H1 (cell line): ENCODE measurements around the gene TOMM34. TPM values are rescaled to one million over a fixed set of nuclear protein-coding genes. Genes with fewer than 3 reads are reported as not detected.

ENCODE experiments used
- CTCF ChIA-PET: fragments of 300-600 bp; sonication (Branson Sonifier 250); formaldehyde crosslinking; loops from one replicate; lab custom pipeline; 2021; ENCODE audit not compliant: partially characterized antibody; lab: Charles Lee
- POLR2A ChIA-PET: fragments of 300-600 bp; sonication (Branson Sonifier 250); formaldehyde crosslinking; loops from one replicate; lab custom pipeline; 2021; ENCODE audit warnings: inconsistent platforms; ENCODE audit not compliant: partially characterized antibody; lab: Charles Lee
- DNase-seq, 2 experiments: peaks; one replicate each; pipeline versions ENCODE4 v3.0.0 to v3.0.0-alpha.2; 2010 to 2022; ENCODE audit warnings: low spot score in 2 of 2, low read depth in 1 of 2, mixed read lengths in 1 of 2
- FAIRE-seq: peaks from 2 replicates; lab custom pipeline; 2011; peaks lifted over from hg19 to GRCh38; lab: Jason Lieb, UNC
- H2AFZ ChIP-seq: 2 replicates; pipeline ENCODE4 v1.8.1; 2012; ENCODE audit warnings: low read length, inconsistent platforms
- H2AK5ac ChIP-seq: 2 replicates; pipeline ENCODE4 v1.6.1; 2013; ENCODE audit warnings: low read depth, low read length
- H2BK120ac ChIP-seq: replicated peaks from 2 replicates; pipeline ENCODE3; 2013; ENCODE audit warnings: low read depth, low read length, inconsistent platforms
- H2BK12ac ChIP-seq: 2 replicates; pipeline ENCODE4 v1.6.1; 2013; ENCODE audit warnings: low read depth, low read length
- H2BK15ac ChIP-seq: 2 replicates; pipeline ENCODE4 v1.6.1; 2013; ENCODE audit warnings: low read length
- H2BK20ac ChIP-seq: 2 replicates; pipeline ENCODE4 v1.6.1; 2013; ENCODE audit warnings: low read length
- H2BK5ac ChIP-seq: 2 replicates; pipeline ENCODE4 v1.6.1; 2013; ENCODE audit warnings: low read depth, low read length
- H3K14ac ChIP-seq: 2 replicates; pipeline ENCODE4 v1.6.1; 2013; ENCODE audit warnings: inconsistent platforms; ENCODE audit not compliant: insufficient read length
- H3K18ac ChIP-seq: 2 replicates; pipeline ENCODE4 v1.6.1; 2013; ENCODE audit warnings: low read length; ENCODE audit errors: extremely low read depth
- H3K23ac ChIP-seq: 2 replicates; pipeline ENCODE4 v1.6.1; 2013; ENCODE audit warnings: inconsistent platforms; ENCODE audit not compliant: insufficient read length
- H3K23me2 ChIP-seq: 2 replicates; pipeline ENCODE4 v1.6.1; 2013; ENCODE audit warnings: low read depth, low read length
- H3K27ac ChIP-seq: 2 replicates; pipeline ENCODE4 v1.6.1; 2011; ENCODE audit warnings: low read depth, low read length, inconsistent platforms
- H3K27me3 ChIP-seq, 4 experiments: replicated peaks in 1 of 4; 1 replicate in 1 of 4; 2 replicates in 3 of 4; pipeline versions ENCODE4 v1.6.1 to v1.8.1; 2011 to 2013; ENCODE audit warnings: low read length in 3 of 4, mild to moderate bottlenecking in 3 of 4, inconsistent platforms in 2 of 4, mixed read lengths in 2 of 4, moderate library complexity in 1 of 4; ENCODE audit not compliant: control insufficient read depth in 3 of 4, insufficient read depth in 3 of 4; ENCODE audit errors: extremely low read depth in 1 of 4
- H3K36me3 ChIP-seq, 4 experiments: 2 replicates each; pipeline versions ENCODE4 v1.6.1 to v1.8.1; 2011 to 2013; ENCODE audit warnings: mild to moderate bottlenecking in 4 of 4, low read length in 3 of 4, moderate library complexity in 2 of 4, control low read depth in 1 of 4, inconsistent platforms in 1 of 4; ENCODE audit not compliant: insufficient read depth in 4 of 4, control insufficient read depth in 2 of 4
- H3K4ac ChIP-seq: replicated peaks from 2 replicates; pipeline ENCODE3; 2013; ENCODE audit warnings: low read length, low read depth, mixed read lengths, inconsistent platforms; ENCODE audit not compliant: insufficient read length
- H3K4me1 ChIP-seq, 4 experiments: replicated peaks in 1 of 4; 1 replicate in 1 of 4; 2 replicates in 3 of 4; pipeline versions ENCODE4 v1.6.1 to v1.8.1; 2011 to 2013; ENCODE audit warnings: low read length in 3 of 4, inconsistent platforms in 2 of 4, mixed read lengths in 1 of 4; ENCODE audit not compliant: insufficient read depth in 4 of 4, control insufficient read depth in 3 of 4
- H3K4me2 ChIP-seq, 2 experiments: 2 replicates each; pipeline versions ENCODE4 v1.6.1 to v1.8.1; 2011 to 2013; ENCODE audit warnings: low read depth in 2 of 2, low read length in 2 of 2, control low read depth in 1 of 2, inconsistent platforms in 1 of 2, mild to moderate bottlenecking in 1 of 2; ENCODE audit not compliant: insufficient read depth in 1 of 2
- H3K4me3 ChIP-seq, 4 experiments: fragments of 200-600, 300-600 bp in 1 of 4; sonication (generic), shearing (Covaris generic), sonication (Bioruptor Twin) in 1 of 4; 2 replicates each; pipeline versions ENCODE4 v1.5.1 to v1.8.1; 2011 to 2016; ENCODE audit warnings: low read length in 4 of 4, low read depth in 3 of 4, control low read depth in 2 of 4, inconsistent platforms in 2 of 4, mild to moderate bottlenecking in 2 of 4, mixed read lengths in 1 of 4, moderate library complexity in 1 of 4; ENCODE audit not compliant: insufficient read depth in 2 of 4; ENCODE audit errors: extremely low read depth in 1 of 4
- H3K56ac ChIP-seq: replicated peaks from 2 replicates; pipeline ENCODE3; 2013; ENCODE audit warnings: low read depth, mild to moderate bottlenecking, mixed read lengths, low read length, inconsistent platforms; ENCODE audit not compliant: insufficient read length
- H3K79me1 ChIP-seq: 2 replicates; pipeline ENCODE4 v1.6.1; 2013; ENCODE audit warnings: low read depth, low read length, control low read depth
- H3K79me2 ChIP-seq, 2 experiments: 2 replicates each; pipeline versions ENCODE4 v1.6.1 to v1.8.1; 2012 to 2013; ENCODE audit warnings: low read length in 2 of 2, mild to moderate bottlenecking in 2 of 2, inconsistent platforms in 1 of 2; ENCODE audit not compliant: insufficient read depth in 2 of 2, control insufficient read depth in 1 of 2
- H3K9ac ChIP-seq, 4 experiments: replicated peaks in 1 of 4; 1 replicate in 1 of 4; 2 replicates in 3 of 4; pipeline versions ENCODE4 v1.6.1 to v1.8.1; 2011 to 2013; ENCODE audit warnings: low read depth in 3 of 4, low read length in 3 of 4, control low read depth in 2 of 4, mild to moderate bottlenecking in 2 of 4, moderate library complexity in 2 of 4, inconsistent platforms in 1 of 4; ENCODE audit errors: extremely low read depth in 1 of 4
- H3K9me3 ChIP-seq, 2 experiments: 2 replicates each; pipeline versions ENCODE4 v1.6.1 to v1.8.1; 2012 to 2013; ENCODE audit warnings: mild to moderate bottlenecking in 2 of 2, moderate library complexity in 2 of 2, control low read depth in 1 of 2, inconsistent platforms in 1 of 2, low read depth in 1 of 2, low read length in 1 of 2, mixed read lengths in 1 of 2; ENCODE audit not compliant: insufficient read depth in 2 of 2
- H4K20me1 ChIP-seq, 2 experiments: replicated peaks in 1 of 2; 2 replicates each; pipeline versions ENCODE3 to v1.8.1; 2011 to 2013; ENCODE audit warnings: inconsistent platforms in 2 of 2, low read length in 2 of 2, mild to moderate bottlenecking in 1 of 2; ENCODE audit not compliant: insufficient read depth in 2 of 2, control insufficient read depth in 1 of 2
- H4K5ac ChIP-seq: 2 replicates; pipeline ENCODE4 v1.6.1; 2013; ENCODE audit warnings: low read length, low read depth, mixed read lengths, inconsistent platforms; ENCODE audit not compliant: insufficient read length
- H4K8ac ChIP-seq: 2 replicates; pipeline ENCODE4 v1.8.0; 2013; ENCODE audit warnings: mild to moderate bottlenecking, moderate library complexity, low read length, inconsistent platforms; ENCODE audit not compliant: insufficient read depth; ENCODE audit errors: extremely low read depth
- H4K91ac ChIP-seq: replicated peaks from 2 replicates; pipeline ENCODE3; 2013; ENCODE audit warnings: low read length, mixed read lengths, inconsistent platforms; ENCODE audit not compliant: insufficient read length
- ASH2L ChIP-seq: fragments of 200-600, 300-600 bp; sonication (generic); IDR thresholded peaks from one replicate; pipeline ENCODE4 v1.7.1; 2017; ENCODE audit warnings: low read length
- CTBP2 ChIP-seq: IDR thresholded peaks from 2 replicates; pipeline ENCODE4 v1.7.0; 2011; ENCODE audit warnings: borderline replicate concordance, mild to moderate bottlenecking, moderate library complexity, mixed read lengths, low read length; ENCODE audit not compliant: insufficient read depth, insufficient read length
- GTF2F1 ChIP-seq: IDR thresholded peaks from 2 replicates; pipeline ENCODE4 v1.6.1; 2012; ENCODE audit warnings: low read depth, low read length, improper control_type of control experiment, borderline replicate concordance
- JUN ChIP-seq: IDR thresholded peaks from 2 replicates; pipeline ENCODE4 v1.6.1; 2011; ENCODE audit warnings: low read depth, mild to moderate bottlenecking, improper control_type of control experiment, low read length
- RNF2 ChIP-seq: fragments of 200-900, 300-1000 bp; sonication (generic); IDR thresholded peaks from 2 replicates; pipeline ENCODE4 v1.7.1; 2016; ENCODE audit warnings: borderline replicate concordance, low read depth, mild to moderate bottlenecking, antibody characterized with exemption, low read length; ENCODE audit not compliant: poor library complexity, severe bottlenecking; ENCODE audit errors: missing control alignments
- SIN3A ChIP-seq, 2 experiments: IDR thresholded peaks in 1 of 2; conservative IDR thresholded peaks in 1 of 2; 2 replicates each; pipeline ENCODE4 v1.6.1; 2011 to 2012; ENCODE audit warnings: low read length in 2 of 2, improper control_type of control experiment in 1 of 2, low read depth in 1 of 2, mild to moderate bottlenecking in 1 of 2
- TEAD4 ChIP-seq: IDR thresholded peaks from 2 replicates; pipeline ENCODE4 v1.6.1; 2012; ENCODE audit warnings: low read depth, low read length, inconsistent platforms, mixed read lengths
- ZNF274 ChIP-seq: IDR thresholded peaks from 2 replicates; pipeline ENCODE4 v1.7.0; 2012; ENCODE audit warnings: low read length, borderline replicate concordance; ENCODE audit errors: extremely low read depth
- WGBS, 2 experiments: shearing (Covaris generic) in 1 of 2; methylation state at CpG; one replicate each; pipeline versions ENCODE4 v1.1.6 to v1.1.7; 2013 to 2015; ENCODE audit warnings: low lambda C conversion rate in 2 of 2, mixed read lengths in 2 of 2, inconsistent platforms in 1 of 2, low coverage in 1 of 2, missing lambda C conversion rate in 1 of 2; ENCODE audit not compliant: insufficient replicate concordance in 2 of 2, insufficient coverage in 1 of 2, insufficient read length in 1 of 2; ENCODE audit errors: extremely low coverage in 1 of 2, missing lambda C conversion rate in 1 of 2; 5-methylcytosine and 5-hydroxymethylcytosine counted together
- polyA plus RNA-seq, 7 experiments: library from polyadenylated mRNA; depleted of rRNA in 3 of 7; stranded (reverse) in 5 of 7; unstranded in 2 of 7; fragments of >200 nt in 5 of 7; fragments of 200-250 nt in 2 of 7; gene quantifications; 1 replicate in 5 of 7; 2 replicates in 1 of 7; 4 replicates in 1 of 7; pipeline versions ENCODE4 v1.2.1 to v1.2.3, GENCODE V29; 2011 to 2013; ENCODE audit warnings: missing spikeins in 2 of 7, mixed read lengths in 2 of 7
- total RNA-seq: library from RNA; stranded (reverse); fragmentation: NEBNext Ultra II Directional; extraction: Animal tissue kit (Norgen Biotek cat#: 25700); gene quantifications from 2 replicates; pipeline ENCODE4 v1.2.1, GENCODE V29; 2021

TOMM34 gene
- total and polyA plus RNA-seq, 2 of the 8 experiments (the other 6 are each of a cell fraction or from before 2014, with no cell fraction given), result 32.1 to 35.1 TPM

DNA sequence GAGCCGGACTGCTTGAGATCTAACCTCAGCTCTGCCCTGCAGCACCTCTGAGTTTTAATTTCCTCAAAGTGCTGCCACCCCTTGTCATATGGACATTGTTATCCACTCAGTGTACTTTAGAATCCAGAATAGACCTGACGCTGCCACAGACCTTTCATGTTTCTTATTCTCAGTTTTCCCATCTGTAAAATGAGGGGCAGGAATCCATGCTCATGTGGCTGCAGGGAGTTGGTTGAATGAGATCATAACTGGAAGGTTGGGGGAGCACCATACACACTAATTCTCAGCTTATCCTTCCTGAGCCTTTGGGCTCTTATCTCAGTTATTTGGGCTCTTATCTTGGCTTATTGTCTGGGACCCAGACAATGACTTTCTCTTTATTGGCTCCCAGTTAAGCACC is 48.0 kb downstream of the TOMM34 start:
- H3K9me3 ChIP-seq, result no peaks in the 10 kb centered on the region
- no peak overlapping the region for H3K4me3 ChIP-seq
- no peak overlapping the region for H3K56ac ChIP-seq
- H3K27ac ChIP-seq, result no peak overlapping the region
- DNase-seq (no peak), FAIRE-seq (no peak)
- no peak overlapping the region for H3K9ac ChIP-seq
- peaks cover 0 to 18% of the 10 kb centered on the region in 2 experiments; a peak in 1 of 4 replicates for H3K79me2 ChIP-seq
- no peak overlapping the region for H3K14ac ChIP-seq
- peaks cover 4% of the 10 kb centered on the region for H3K79me1 ChIP-seq
- no peak overlapping the region for H2BK12ac ChIP-seq
- H2BK20ac ChIP-seq, result no peak overlapping the region
- H3K4ac ChIP-seq, result no peak overlapping the region
- CTCF ChIA-PET, result interaction anchor here (0.5 to 1.3 kb wide), 2 partner anchors 9 to 23 kb away, joined by 4 read pairs; no protein-coding TSS in a partner anchor
- H3K18ac ChIP-seq, result no peak overlapping the region
- no peak overlapping the region for H2AK5ac ChIP-seq
- H3K36me3 ChIP-seq, result peaks cover 11 to 44% (median 24%) of the 10 kb centered on the region in 4 experiments
- peaks cover 0 to 6% (median 1%) of the 10 kb centered on the region in 4 experiments; a peak in 5 of 7 replicates for H3K4me1 ChIP-seq
- H3K23ac ChIP-seq, result no peak overlapping the region
- no peak overlapping the region for H2BK5ac ChIP-seq
- no peak overlapping the region for H2AFZ ChIP-seq
- H4K8ac ChIP-seq, result no peak overlapping the region
- H3K27me3 ChIP-seq, result no peaks in the 10 kb centered on the region
- WGBS, 2 experiments, result 94% methylated on average over 2 of the region's 2 CpGs; no CpG with 5 or more reads in 1 of the 2 experiments
- no peak overlapping the region for H2BK15ac ChIP-seq
- H3K23me2 ChIP-seq, result peaks cover 2% of the 10 kb centered on the region; the same call in 1 of the 2 replicates
- H3K4me2 ChIP-seq, result peak overlapping the region in 1 of 2 experiments; percentile 88; a peak in 2 of 4 replicates
- H4K91ac ChIP-seq, result no peak overlapping the region
- H2BK120ac ChIP-seq, result no peak overlapping the region
- POLR2A ChIA-PET, result interaction anchor here (0.9 to 1.5 kb wide), 2 partner anchors 25 to 107 kb away, joined by 3 read pairs; no protein-coding TSS in a partner anchor
- no peak overlapping the region for H4K5ac ChIP-seq
- peaks cover 6 to 13% of the 10 kb centered on the region in 2 experiments for H4K20me1 ChIP-seq
- TF ChIP-seq SIN3A (conservative IDR thresholded peaks at IDR 0.05 in 1 of 2, IDR thresholded peaks at IDR 0.05 in 1 of 2; ENCODE audit: low read depth in 1 of 2, low read length in 2 of 2) (no peak), CTBP2 (no peak), ASH2L (no peak), GTF2F1 (no peak), JUN (no peak), RNF2 (no peak), ZNF274 (no peak), TEAD4 (no peak)
